KOPT-K1 (cell line): Measurements from ENCODE around the gene CAPN10.

ENCODE experiments used
- H3K27ac ChIP-seq: fragments of 200-600 bp; sonication (generic); 2 replicates; pipeline ENCODE4 v1.5.1; 2016; ENCODE audit warnings: antibody characterized with exemption, mild to moderate bottlenecking, low read depth, low read length; ENCODE audit not compliant: poor library complexity, severe bottlenecking
- H3K36me3 ChIP-seq: fragments of 200-600 bp; sonication (generic); 2 replicates; pipeline ENCODE4 v1.5.1; 2017; ENCODE audit warnings: antibody characterized with exemption, mild to moderate bottlenecking, low read length, moderate library complexity; ENCODE audit not compliant: insufficient read depth
- H3K9me3 ChIP-seq: fragments of 200-600 bp; sonication (generic); 2 replicates; pipeline ENCODE4 v1.5.1; 2017; ENCODE audit warnings: antibody characterized with exemption, low read length, mild to moderate bottlenecking; ENCODE audit not compliant: insufficient read depth, poor library complexity, severe bottlenecking

The CAPN10 gene

DNA sequence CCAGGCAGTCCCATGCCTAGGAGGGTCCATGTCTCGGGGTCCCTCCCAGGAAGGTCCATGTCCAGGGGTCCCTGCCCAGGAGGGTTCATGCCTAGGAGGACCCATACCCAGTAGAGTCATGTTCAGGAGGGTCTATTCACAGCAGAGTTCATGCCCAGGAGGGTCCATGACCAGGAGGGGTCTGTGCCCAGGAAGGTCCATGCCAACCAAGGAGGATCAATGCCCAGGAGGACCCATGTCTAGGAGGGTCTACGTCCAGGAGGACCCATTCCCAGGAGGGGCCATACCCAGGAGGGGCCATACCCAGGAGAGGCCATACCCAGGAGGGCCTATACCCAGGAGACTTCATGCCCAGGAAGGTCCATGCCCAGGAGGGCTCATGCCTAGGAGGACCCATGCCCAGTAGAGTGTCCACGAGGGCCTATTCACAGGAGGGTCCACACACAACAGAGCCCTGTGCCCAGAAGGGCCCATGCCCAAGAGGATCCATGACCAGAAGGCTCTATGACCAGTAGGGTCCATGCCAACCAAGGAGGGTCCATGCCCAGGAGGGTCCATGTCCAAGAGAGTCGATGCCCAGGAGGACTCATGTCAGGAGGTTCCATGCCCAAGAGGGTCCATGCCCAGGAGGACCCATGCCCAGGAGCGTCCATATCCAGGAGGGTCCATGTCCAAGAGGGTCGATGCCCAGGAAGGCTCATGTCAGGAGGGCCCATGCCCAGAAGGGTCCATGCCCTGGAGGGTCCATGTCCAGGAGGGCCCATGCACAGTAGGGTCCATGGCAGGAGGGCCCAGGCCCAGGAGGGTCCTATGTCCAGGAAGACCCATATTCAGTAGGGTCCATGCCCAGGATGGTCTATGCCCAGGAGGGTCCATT, 48.8 kb downstream of the CAPN10 start:
- Histone ChIP-seq H3K27ac (no peak overlapping the region), H3K36me3 (no peaks in the 10 kb centered on the region), H3K9me3 (peaks cover 38% of the 10 kb centered on the region)

DNA sequence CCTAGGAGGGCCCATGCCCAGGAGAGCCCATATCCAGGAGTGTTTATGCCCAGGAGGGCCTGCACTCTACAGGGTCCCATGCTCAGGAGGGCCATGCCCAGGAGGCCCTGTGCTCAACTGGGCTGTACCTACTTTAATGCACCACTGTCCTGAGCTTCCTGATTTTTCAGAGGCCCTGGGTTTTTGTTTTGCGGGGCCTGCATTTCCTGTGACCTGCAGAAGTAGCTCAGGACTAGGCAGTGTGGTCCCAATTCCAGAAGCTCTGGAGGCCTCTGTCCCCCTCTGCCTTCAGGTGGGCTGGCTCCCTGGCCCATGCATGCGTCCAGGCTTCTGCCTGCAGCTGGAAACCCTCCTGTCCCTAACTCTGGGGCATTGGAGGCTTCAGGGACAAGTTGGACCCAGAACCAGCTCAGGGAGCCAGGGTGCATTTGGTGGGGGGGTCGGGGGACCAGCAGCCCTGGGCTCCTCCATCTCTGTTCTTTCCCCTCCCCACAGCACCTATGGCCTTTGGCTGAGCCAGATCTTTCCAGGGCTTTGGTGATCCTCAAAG, 49.5 kb downstream of the CAPN10 start:
- peaks cover 38% of the 10 kb centered on the region for H3K9me3 ChIP-seq
- no peaks in the 10 kb centered on the region for H3K36me3 ChIP-seq
- H3K27ac ChIP-seq, result no peak overlapping the region

DNA sequence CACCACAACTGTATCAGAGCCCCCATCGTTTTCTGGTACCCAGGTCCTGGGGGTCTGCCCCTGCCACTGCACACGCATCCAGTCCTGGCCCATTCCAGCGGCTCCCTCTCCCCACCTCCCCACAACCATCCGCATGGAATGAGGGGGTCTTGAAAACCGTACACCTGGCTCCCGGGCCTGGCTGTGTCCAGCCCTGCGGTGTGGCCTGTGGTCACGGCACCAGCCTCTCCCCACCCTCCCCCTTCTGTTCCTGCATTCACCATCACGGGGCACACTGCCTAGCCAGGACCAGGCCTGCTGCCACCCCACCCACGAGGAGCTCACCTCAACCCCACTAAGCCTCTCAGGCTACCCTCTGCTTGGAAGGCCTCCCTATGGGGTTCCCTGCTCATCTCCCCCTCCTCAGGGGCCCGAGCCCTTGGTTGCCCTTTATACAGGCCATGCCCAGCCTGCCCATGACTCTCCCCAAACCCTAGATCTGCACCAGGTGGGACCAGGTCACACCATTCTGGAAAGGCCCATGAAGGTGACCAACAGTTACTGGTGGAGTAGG, 50.1 kb downstream of the CAPN10 start:
- H3K9me3 ChIP-seq, result peaks cover 38% of the 10 kb centered on the region
- H3K27ac ChIP-seq, result no peak overlapping the region

DNA sequence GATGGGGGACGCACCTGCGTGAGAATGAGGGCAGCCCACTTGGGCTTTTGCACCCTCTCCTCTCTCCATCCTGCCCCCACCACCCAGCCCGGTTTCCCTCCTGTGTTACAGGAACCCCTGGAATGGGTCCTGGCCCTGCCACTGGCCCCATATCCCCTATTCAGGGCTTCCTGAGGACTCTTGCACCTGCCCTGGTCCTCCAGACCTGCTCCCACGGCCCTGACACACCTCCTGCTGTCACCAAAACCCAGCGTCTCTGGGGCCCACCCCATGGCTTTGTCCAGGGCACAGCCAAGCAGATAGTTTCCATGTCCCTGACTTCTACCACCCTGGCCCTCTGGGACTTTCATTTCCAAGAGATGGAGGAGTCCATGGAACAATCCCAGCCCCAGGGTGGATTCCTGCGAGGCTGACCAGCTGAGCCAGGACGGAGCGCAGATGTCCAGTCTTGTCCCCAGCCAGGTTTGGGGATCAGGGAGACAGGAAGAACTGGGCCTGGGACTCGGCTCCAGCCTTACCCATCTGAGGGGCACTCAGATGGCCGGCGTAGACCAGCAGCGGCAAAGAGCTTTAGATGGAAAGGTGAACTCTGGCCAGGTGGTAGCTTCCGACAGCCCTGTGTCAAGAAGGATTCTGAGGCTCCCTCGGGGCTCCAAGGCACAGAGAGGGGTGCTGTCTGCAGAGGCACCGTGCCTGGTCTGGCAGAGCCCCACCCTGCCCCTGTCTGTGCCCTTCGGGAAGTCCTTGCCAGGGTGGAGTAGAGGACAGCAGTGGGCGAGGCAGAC, 50.8 kb downstream of the CAPN10 start:
- H3K9me3 ChIP-seq, result peaks cover 44% of the 10 kb centered on the region
- no peak overlapping the region for H3K27ac ChIP-seq
- no peaks in the 10 kb centered on the region for H3K36me3 ChIP-seq

More for the DNA sequence above, 50.1 kb downstream of the CAPN10 start:
- H3K36me3 ChIP-seq, result no peaks in the 10 kb centered on the region

DNA sequence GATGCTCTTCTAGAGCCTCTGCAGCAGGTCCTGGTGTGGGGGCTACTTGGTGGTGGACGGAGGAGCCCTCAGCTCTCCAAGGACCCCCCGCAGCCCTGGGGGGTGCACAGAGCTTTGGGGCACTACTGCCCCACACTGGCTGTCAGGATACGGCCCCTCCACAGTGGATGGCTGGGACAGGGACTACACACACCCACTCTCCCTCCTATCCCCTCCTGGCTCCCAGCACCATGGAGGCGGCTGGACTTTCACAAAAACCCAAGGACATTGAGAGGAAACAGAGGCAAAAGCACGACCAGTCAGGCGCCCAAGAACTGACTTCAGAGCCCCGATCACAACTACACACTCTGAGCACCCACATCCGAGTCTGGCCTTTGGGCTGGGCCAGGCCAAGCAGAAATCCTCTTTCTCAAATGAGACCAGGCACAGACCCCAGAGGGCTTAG, 51.4 kb downstream of the CAPN10 start:
- H3K36me3 ChIP-seq, result no peaks in the 10 kb centered on the region
- peaks cover 39% of the 10 kb centered on the region for H3K9me3 ChIP-seq
- H3K27ac ChIP-seq, result no peak overlapping the region

DNA sequence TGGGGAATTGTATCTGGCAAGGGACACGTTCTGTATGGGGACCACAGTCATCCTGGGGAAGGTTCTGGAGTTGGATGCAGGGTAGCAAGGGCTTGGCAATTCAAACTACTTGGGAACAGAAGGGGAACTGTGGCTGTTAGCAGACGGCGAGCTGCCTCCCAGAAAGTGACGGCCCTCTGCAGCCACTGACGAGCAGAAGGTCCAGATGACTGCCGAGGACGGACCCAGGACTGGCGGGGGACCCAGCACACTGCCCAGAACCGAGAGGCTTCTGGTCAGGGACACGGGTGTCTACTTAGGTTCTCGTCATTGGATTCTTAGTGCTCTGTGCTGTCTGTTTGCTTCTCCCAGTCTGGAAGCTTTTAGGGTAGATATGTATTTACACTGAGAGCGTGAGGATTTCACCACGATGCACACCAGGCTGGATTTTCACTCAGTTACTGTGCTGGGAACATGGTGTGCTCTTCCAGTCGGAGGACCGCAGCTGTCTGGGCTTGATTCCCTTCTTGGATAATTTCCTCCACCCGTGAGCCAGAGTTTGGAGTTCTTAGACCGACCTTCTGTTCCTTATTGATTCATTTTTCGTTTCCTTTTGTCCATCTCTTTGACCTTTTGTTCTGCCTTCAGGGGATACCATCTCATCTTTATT, 52.1 kb downstream of the CAPN10 start:
- Histone ChIP-seq H3K36me3 (no peaks in the 10 kb centered on the region), H3K9me3 (peaks cover 32% of the 10 kb centered on the region), H3K27ac (no peak overlapping the region)

DNA sequence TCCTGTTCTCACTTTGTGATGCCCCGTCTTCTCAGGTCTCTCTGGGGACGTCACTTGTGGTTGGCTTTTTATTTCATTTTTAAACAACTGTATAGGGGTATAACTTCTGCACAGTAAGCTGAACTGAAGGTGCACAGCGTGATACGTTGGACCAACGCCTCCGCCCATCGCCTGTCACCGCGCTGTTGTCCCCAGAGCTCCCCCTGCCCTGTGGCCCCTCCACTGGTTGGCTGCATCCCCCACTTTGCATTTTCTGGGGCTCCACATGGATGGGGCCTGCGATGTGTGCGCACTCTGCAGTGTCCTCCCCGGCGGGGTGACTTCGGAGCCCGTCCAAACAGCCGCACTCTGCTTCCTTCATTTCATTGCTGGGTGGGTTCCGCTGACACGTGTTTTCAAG, 53.0 kb downstream of the CAPN10 start:
- H3K27ac ChIP-seq, result no peak overlapping the region
- H3K9me3 ChIP-seq, result peaks cover 23% of the 10 kb centered on the region

DNA sequence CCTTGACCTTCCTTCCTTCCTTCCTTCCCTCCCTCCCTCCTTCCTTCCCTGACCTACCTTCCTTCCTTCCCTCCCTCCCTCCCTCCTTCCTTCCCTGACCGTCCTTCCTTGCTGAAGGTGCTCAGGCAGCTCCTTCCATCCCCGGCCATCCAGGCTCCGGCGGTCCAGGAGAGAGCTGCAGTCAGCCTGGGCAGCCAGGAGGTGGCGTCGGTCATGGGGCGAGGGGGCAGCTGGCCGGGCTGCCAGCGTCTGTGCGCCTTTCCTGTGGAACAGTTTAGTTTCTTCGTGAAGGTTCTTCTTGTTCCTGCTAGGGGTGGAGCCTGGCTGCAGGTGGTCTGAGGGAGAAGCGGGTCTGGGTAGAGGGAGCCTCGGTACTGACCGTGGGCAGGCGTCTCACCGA, 54.4 kb downstream of the CAPN10 start:
- Histone ChIP-seq H3K27ac (no peak overlapping the region), H3K36me3 (no peaks in the 10 kb centered on the region), H3K9me3 (peaks cover 9% of the 10 kb centered on the region)

More for the DNA sequence above, 53.0 kb downstream of the CAPN10 start:
- H3K36me3 ChIP-seq, result no peaks in the 10 kb centered on the region

DNA sequence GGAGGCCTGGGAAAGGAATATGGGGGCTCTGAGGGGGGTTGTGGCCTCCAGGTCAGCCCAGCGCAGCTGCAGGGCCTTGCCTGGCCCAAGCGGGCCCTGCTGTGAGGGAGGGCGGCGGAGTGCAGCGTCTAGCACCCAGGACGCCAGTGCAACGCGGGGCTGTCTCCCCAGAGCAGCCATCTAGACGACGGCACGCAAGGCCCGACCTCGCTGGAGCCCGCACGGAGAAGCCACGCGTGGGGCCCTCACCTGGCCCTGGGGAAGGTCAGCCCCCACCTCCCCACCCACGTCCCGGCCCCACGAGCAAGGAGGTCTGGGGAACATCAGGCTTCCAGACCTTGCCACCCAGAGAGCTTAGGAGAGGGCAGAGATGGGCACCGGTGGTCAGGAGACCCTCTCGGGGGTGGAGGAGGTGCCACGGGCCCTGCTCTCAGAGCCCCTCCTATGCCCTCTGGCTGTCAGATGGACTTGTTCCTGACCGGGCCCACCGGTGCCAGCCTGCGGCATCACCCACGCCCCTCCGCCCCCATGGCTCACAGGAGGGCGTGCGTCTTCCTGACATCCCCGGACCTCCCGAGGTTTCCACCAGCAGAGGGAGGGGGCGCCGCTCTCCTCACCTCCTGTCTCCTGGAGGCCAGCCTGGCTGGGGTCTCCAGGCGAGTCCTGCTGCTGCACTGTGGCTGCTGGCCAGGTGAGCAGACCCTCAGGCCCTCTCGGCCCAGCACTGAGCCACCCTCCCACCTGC, 55.7 kb downstream of the CAPN10 start:
- Histone ChIP-seq H3K36me3 (no peaks in the 10 kb centered on the region), H3K9me3 (peaks cover 8% of the 10 kb centered on the region), H3K27ac (no peak overlapping the region)

DNA sequence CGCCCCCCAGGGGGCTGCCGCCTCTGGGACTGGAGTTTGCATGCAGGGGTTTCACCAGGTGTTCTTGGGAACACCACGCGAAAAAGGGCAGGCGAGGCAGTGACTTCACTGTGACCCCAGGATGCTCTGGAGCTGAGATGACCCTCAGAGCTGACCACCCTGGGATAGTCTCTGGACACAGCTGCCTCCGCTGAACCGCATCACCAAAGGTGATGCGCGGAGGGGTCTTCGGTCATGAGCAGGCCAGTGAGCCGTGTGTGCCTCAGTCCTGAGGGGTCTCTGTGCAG, 56.2 kb downstream of the CAPN10 start:
- peaks cover 8% of the 10 kb centered on the region for H3K9me3 ChIP-seq
- no peak overlapping the region for H3K27ac ChIP-seq
- H3K36me3 ChIP-seq, result no peaks in the 10 kb centered on the region

DNA sequence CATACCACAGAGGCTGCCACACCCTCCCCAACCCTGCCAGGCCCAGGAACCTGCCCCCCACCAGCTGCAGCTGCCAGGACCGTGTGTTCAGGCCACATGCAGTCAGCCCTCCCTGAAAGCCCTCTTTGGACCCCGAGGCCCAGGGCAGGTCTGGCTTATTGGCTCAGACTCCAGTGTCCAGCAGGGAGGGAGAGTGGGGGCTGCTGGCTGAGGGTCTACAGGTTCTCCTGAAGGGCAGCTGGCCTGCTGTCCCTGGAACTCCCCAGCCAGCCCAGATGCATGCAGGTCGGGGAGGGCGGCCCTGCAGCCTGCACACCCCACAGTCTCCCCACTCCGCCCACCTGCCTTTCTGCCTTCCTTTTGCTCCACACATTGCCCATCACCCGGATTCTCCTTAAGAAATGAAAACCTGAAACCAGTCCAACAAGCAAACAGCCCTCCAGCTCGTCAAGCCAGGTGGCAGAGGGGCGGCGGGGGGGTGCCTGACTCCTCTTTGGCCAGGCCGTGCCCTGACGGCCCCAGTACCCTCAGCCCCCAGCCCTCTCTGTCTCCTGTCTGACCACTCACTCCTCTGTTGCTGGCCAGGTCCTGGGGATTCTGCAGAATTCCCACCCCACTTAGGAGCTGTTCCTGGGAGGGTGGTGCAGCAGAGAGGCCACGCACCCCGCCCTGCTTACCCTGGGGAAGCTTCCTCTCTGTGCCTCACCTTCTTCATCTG, 56.7 kb downstream of the CAPN10 start:
- no peak overlapping the region for H3K27ac ChIP-seq
- H3K9me3 ChIP-seq, result peaks cover 8% of the 10 kb centered on the region
- H3K36me3 ChIP-seq, result no peaks in the 10 kb centered on the region

DNA sequence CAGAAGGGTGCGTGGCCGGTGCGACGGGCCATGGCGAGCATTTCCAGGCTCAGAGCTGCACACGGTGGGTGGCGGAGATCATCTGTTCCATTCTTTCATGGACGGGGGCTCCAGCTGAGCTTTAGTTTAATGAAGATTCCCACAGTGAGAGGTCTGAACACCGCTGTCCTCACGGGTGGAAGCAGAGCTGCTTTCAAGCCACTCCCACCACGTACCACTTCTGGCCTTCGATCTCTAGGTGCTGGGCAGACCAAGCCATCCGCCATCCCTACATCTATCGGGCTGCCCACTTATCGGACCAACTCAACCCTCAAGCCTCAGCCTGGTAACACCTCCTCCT, 57.2 kb downstream of the CAPN10 start:
- no peaks in the 10 kb centered on the region for H3K36me3 ChIP-seq
- H3K9me3 ChIP-seq, result peaks cover 8% of the 10 kb centered on the region
- no peak overlapping the region for H3K27ac ChIP-seq

DNA sequence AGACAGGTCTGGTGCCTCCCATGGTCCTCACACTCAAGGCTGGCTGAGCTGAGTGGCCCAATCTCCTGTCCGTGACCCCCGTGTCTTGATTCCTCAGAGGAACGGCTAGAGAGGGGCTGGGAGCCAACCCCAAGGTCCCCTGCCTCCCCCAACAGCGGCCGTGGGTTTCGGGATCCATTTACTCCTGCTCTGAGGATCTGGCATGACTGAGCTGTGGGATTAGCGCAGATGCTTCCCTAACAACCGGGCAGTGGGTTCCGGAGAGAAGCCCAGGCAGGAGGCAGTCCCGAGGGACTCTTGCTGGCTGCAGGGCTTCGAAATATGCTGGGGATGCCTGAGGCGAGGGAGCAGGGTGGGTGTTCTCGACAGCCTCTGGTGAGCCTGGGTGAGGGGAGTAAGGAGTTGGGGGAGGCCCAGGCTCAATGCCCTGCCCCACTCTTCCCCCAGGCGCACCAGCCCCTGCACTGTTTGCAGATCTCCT, 57.7 kb downstream of the CAPN10 start:
- peaks cover 8% of the 10 kb centered on the region for H3K9me3 ChIP-seq
- no peak overlapping the region for H3K27ac ChIP-seq
- no peaks in the 10 kb centered on the region for H3K36me3 ChIP-seq

DNA sequence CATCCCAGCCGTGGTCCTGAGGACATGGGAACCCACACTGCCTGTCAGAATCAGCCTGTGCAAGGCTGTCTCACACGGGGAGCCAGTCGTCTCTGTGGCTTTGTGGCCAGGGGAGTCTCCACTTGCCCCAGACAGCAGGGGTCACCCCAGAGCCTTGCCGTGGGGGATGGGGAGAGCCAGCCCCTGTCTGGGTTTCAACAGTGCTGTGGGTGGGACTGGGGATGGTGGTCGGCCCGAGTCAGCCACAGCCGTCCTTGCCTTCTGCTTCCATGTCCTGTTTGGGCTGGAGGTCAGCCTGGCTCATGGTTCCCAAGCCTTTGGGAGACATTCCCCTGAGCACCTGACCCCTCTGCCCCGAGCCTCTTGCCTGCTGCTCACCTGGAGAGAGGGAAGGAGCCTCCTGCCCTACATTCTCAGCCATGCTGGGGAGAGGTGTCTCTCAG, 58.3 kb downstream of the CAPN10 start:
- peaks cover 8% of the 10 kb centered on the region for H3K9me3 ChIP-seq
- H3K27ac ChIP-seq, result no peak overlapping the region
- H3K36me3 ChIP-seq, result no peaks in the 10 kb centered on the region
